HepG2 (cell line): Measurements from ENCODE around the gene BIRC5. TPM values are rescaled to one million over a fixed set of nuclear protein-coding genes. Genes with fewer than 3 reads are reported as not detected.

Experiments used
- AHDC1 ChIP-seq: sonication (generic); formaldehyde crosslinking; IDR thresholded peaks from 2 replicates; pipeline ENCODE4 v1.5.1; 2020; ENCODE audit warnings: mild to moderate bottlenecking, missing genetic modification reagents, borderline replicate concordance
- ATF7-NPFF ChIP-seq: sonication (generic); formaldehyde crosslinking; IDR thresholded peaks from 2 replicates; pipeline ENCODE4 v1.8.1; 2023; ENCODE audit warnings: mild to moderate bottlenecking, low read depth, missing genetic modification reagents, moderate library complexity
- DMAP1 ChIP-seq: IDR thresholded peaks from 2 replicates; pipeline ENCODE4 v1.6.1; 2016
- NKX3-1 ChIP-seq: sonication (generic); formaldehyde crosslinking; IDR thresholded peaks from 2 replicates; pipeline ENCODE4 v1.5.0; 2020; ENCODE audit warnings: missing genetic modification reagents
- PPARG ChIP-seq: conservative IDR thresholded peaks from 2 replicates; pipeline ENCODE4 v1.6.1; 2016; ENCODE audit warnings: missing biosample characterization, missing genetic modification reagents
- RNF2 ChIP-seq: fragments of 450-650 bp; conservative IDR thresholded peaks from 2 replicates; pipeline ENCODE4 v1.6.1; 2016; ENCODE audit warnings: low read depth
- SKIL ChIP-seq: sonication (generic); formaldehyde crosslinking; IDR thresholded peaks from 2 replicates; pipeline ENCODE4 v1.8.0; 2022; ENCODE audit warnings: missing genetic modification reagents, mild to moderate bottlenecking, moderate library complexity, borderline replicate concordance
- SMARCE1 ChIP-seq: fragments of 450-650 bp; IDR thresholded peaks from 2 replicates; pipeline ENCODE4 v1.6.1; 2017; ENCODE audit warnings: borderline replicate concordance
- TBP ChIP-seq: sonication (generic); formaldehyde crosslinking; IDR thresholded peaks from 2 replicates; pipeline ENCODE4 v1.5.0; 2020; ENCODE audit warnings: missing genetic modification reagents
- TFE3 ChIP-seq: IDR thresholded peaks from 2 replicates; pipeline ENCODE4 v1.6.1; 2016
- THAP11 ChIP-seq: IDR thresholded peaks from 2 replicates; pipeline ENCODE4 v1.6.1; 2016; ENCODE audit warnings: missing biosample characterization, missing genetic modification reagents
- THAP8 ChIP-seq: sonication (generic); formaldehyde crosslinking; IDR thresholded peaks from 2 replicates; pipeline ENCODE4 v1.5.1; 2020; ENCODE audit warnings: missing genetic modification reagents, mild to moderate bottlenecking, borderline replicate concordance
- ZFP36 ChIP-seq: fragments of 150-350 bp; IDR thresholded peaks from 2 replicates; pipeline ENCODE4 v1.6.1; 2018; ENCODE audit warnings: borderline replicate concordance, low read length, low read depth; ENCODE audit not compliant: partially characterized antibody
- ZFP91 ChIP-seq: sonication (generic); formaldehyde crosslinking; IDR thresholded peaks from 2 replicates; pipeline ENCODE4 v1.9.0; 2022; ENCODE audit warnings: missing genetic modification reagents, mild to moderate bottlenecking, borderline replicate concordance
- ZNF30 ChIP-seq: sonication (generic); formaldehyde crosslinking; IDR thresholded peaks from 2 replicates; pipeline ENCODE4 v1.5.0; 2020; ENCODE audit warnings: mild to moderate bottlenecking, missing genetic modification reagents
- ZNF589 ChIP-seq: sonication (generic); formaldehyde crosslinking; conservative IDR thresholded peaks from 2 replicates; pipeline ENCODE4 v1.8.0; 2022; ENCODE audit warnings: mild to moderate bottlenecking, moderate library complexity, missing genetic modification reagents
- ZNF790 ChIP-seq: sonication (generic); formaldehyde crosslinking; IDR thresholded peaks from 2 replicates; pipeline ENCODE4 v1.8.0; 2022; ENCODE audit warnings: missing genetic modification reagents, mild to moderate bottlenecking, borderline replicate concordance
- polyA plus RNA-seq, 8 experiments: library from polyadenylated mRNA; depleted of rRNA in 3 of 8; stranded (reverse) in 7 of 8; unstranded in 1 of 8; fragments of >200 nt; fragmentation: Illumina TruSeq in 4 of 8; extraction: Trizol in 4 of 8; gene quantifications; 2 replicates each; pipeline versions ENCODE4 v1.2.1 to v1.2.3, GENCODE V29; 2011 to 2016; ENCODE audit warnings: low read depth in 4 of 8, missing spikeins in 1 of 8, mixed read lengths in 1 of 8; ENCODE audit not compliant: insufficient read depth in 1 of 8
- total RNA-seq, 5 experiments: library from RNA; depleted of rRNA; stranded (reverse); fragments of >200 nt; fragmentation: Illumina TruSeq; extraction: Trizol; gene quantifications; 2 replicates each; pipeline ENCODE4 v1.2.3, GENCODE V29; 2016; ENCODE audit warnings: low read depth in 1 of 5

The BIRC5 gene
- total and polyA plus RNA-seq, 2 of the 13 experiments (the other 11 are each of a cell fraction or from before 2014, with no cell fraction given): 30.3 to 135 TPM

- TF ChIP-seq THAP8 (CRISPR knock-in tag) (peak; percentile 85; the same call in 1 of the 2 replicates), RNF2 (peak; percentile 95), ZFP91 (CRISPR knock-in tag) (peak; percentile 88), TBP (CRISPR knock-in tag) (peak; percentile 96), PPARG (peak; percentile 60; the same call in 1 of the 2 replicates), THAP11 (peak; percentile 98), ZNF30 (CRISPR knock-in tag) (no peak), SKIL (CRISPR knock-in tag) (peak; percentile 42; the same call in 1 of the 2 replicates), ZNF589 (CRISPR knock-in tag) (peak; percentile 76), ATF7-NPFF (CRISPR knock-in tag) (peak; percentile 95), DMAP1 (peak; percentile 79), TFE3 (CRISPR knock-in tag) (peak; percentile 49), AHDC1 (peak; percentile 12; the same call in 1 of the 2 replicates), SMARCE1 (no peak), ZNF790 (CRISPR knock-in tag) (peak; percentile 89), NKX3-1 (CRISPR knock-in tag) (peak; percentile 93), ZFP36 (no peak)
These were observed 40.1 kb downstream of the BIRC5 start (continued) for GRCh38 chr17:78253946-78254672.
